Stimulated activated CD8-positive, alpha-beta memory T cell treated with anti-CD3 and anti-CD28 coated beads, Interleukin-7, amount 100 ng/mL, for 4 hours (primary cell): ENCODE results near the gene L3MBTL4.

ENCODE experiments used
- DNase-seq, 2 donors: peaks; one replicate each; pipeline ENCODE4 v3.0.0-alpha.2; 2020; ENCODE audit warnings: low read depth in 2 of 2

Gene L3MBTL4

DNA sequence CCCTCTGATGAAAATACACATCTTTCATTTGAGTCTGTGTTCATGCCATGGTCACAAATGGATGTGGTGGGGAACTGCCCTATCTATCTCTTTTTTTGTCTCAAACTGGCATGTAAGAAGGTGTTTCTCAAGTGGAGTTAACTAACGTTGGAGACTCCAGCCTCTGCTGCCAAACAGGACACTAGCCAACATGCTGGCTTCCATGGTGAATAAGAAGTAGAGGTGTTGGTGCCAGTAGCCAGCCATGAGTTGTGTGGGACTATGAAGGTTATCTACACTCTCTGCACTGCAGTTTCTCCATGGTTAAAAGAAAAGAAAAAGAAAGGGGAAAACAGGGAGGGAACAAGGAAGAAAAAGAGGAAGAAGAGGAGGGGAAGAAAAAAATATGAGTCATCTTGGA is 370.4 kb downstream of the L3MBTL4 start:
- DNase-seq = no peak

DNA sequence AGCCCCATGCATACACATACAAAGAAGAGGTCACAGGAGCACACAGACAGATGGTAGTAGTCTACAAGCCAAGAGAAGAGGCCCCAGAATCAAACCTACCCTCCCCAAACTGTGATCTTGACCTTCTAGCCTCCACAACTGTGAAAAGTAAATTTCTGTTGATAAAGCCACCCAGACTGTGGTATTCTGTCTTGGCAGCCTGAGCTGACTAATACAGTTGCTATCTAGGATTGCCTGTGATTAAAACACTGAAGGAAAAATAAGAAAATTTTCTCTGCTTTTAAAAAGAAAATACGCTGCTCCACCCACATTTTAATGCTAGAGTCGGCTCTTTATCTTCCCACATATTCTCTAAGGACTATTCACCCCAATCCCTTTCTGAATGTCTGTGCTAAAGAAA is 375.7 kb downstream of the L3MBTL4 start:
- no peak for DNase-seq

DNA sequence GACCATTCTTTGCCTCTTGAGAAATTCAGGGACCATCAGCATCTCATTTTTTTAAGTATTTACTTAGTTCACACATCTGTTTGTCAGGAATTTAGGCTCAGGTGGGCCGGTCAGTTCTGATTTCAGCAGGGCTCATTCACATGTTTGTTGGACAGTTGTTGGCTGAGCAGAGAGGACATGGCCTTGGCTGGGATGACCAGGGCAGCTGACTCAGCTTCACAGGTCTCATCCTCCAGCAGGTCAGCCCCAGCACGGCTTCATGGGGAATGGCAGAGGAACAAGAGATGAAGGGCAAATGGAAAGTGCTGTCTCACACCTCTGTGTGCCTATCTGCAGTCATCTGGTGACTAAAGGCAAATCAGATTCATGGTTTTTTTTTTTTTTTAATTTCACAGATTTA is 383.3 kb downstream of the L3MBTL4 start:
- DNase-seq = no peak

DNA sequence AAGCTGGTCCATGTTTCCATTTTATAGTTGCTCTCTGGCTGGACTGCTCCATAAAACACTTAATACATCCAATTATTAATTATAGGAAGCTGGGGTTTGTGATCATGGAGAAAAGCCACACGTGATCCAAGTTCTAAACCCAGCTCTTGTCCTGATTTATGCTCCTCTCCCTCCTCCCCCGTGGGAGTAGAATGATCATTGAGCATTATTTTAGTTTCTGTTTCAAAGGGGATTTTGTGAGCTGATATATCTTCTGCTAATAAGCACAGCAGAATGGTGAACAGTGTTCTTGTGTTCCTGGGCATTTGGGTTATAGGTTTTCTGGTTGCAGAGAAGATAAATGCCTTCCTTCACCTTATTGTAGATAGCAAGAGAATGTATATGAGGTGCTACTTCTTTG is 383.7 kb downstream of the L3MBTL4 start:
- no peak for DNase-seq

DNA sequence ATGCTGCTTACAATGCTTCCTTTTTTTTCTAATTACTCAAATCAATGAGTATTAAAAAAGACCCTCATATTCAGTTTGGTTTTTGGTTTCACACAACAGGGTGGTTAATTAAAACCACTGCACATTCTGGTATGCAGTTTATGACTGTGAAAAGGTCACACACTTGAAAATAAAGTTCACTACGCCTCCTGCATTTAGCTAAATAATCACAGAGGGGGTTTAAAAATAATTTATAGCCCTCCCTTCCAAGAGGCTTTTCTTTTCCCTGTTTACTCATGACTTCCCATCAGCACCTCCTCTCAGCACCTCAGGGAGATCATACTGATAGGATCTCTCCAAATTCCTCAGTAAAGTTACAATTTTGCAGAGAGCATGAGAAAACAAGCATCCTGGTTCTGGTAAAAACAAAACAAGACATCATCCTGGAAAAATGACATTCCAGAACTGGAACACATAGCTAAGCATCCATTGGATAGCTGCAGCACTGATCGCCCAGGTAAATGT is 389.9 kb downstream of the L3MBTL4 start:
- DNase-seq = no peak

- no peak for DNase-seq
Measured at GRCh38 chr18:6023551-6023950, 391.2 kb downstream of the L3MBTL4 start.

DNA sequence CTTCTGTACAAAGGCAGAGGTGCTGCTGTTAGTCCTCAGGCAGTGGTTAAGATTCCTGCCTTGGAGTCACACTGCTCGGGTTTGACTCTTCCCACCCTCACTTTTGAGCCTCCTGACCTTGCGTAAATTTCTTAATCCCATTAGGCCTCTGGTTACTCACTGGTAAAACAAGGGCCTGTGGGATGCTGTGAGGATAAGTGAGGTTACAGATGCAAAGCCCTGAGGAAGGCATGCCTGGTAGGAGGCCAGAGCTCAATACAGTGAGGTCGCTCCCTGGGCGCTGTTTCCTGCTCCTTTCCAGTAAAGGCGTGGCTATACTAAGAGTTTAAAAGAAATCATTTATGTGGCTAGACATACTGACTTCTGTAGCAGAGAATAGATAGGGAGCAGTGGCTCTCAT is 391.9 kb downstream of the L3MBTL4 start:
- DNase-seq = no peak

- no peak for DNase-seq
Measured at GRCh38 chr18:6022074-6022444, 392.7 kb downstream of the L3MBTL4 start.

GRCh38 chr18:6021306-6022073 is 393.2 kb downstream of the L3MBTL4 start:
- DNase-seq = no peak

- DNase-seq = no peak
Measured at GRCh38 chr18:6018671-6019070, 396.0 kb downstream of the L3MBTL4 start.

GRCh38 chr18:6017171-6017570 is 397.5 kb downstream of the L3MBTL4 start:
- no peak for DNase-seq

GRCh38 chr18:6015364-6015763 is 399.3 kb downstream of the L3MBTL4 start:
- DNase-seq = no peak

GRCh38 chr18:6013171-6013810 is 401.4 kb downstream of the L3MBTL4 start:
- no peak for DNase-seq

DNA sequence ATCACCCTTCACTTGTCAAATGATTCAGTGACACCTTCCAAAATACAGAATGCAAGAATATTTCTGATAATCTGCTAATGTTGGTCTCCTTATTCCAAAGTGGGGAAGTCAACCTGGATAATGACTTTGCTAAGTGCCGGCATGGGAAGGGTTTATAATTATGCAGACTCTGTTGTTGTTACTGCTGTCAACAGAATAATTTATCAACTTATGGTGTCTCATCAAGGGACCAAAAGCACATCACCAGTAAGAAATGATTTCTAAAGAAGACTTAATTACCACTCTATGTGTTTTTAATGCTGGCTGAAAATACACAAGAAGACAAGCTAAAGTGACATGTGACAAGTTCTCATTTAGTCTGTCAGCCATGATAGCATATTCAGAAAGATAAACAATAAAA is 403.8 kb downstream of the L3MBTL4 start:
- no peak for DNase-seq

GRCh38 chr18:6010284-6010683 is 404.4 kb downstream of the L3MBTL4 start:
- no peak for DNase-seq

DNA sequence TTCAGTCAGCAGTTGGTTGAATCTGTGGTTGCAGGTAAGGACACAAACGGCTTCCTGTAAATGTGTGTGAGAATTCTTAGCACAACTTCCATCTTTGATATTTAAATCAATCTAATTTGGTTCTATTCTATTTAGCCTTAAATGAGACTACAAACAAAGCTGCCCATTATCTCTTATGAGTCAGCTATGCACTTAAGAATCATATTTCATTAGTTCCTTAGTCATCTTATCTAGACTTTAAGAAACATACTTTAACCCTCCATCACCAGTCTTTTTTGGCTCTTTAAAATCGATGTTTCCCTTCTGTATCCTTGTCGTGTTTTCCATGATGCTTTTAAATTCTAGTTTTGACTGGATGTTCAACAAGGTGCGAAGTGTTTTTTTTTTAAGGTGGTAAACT is 405.0 kb downstream of the L3MBTL4 start:
- DNase-seq = no peak

- no peak for DNase-seq
Measured at GRCh38 chr18:6004683-6005082, 410.0 kb downstream of the L3MBTL4 start.

GRCh38 chr18:6004119-6004518 is 410.6 kb downstream of the L3MBTL4 start:
- DNase-seq = no peak

- no peak for DNase-seq
Measured at GRCh38 chr18:6001867-6002266, 412.8 kb downstream of the L3MBTL4 start.

GRCh38 chr18:5998907-5999306 is 415.8 kb downstream of the L3MBTL4 start:
- no peak for DNase-seq

DNA sequence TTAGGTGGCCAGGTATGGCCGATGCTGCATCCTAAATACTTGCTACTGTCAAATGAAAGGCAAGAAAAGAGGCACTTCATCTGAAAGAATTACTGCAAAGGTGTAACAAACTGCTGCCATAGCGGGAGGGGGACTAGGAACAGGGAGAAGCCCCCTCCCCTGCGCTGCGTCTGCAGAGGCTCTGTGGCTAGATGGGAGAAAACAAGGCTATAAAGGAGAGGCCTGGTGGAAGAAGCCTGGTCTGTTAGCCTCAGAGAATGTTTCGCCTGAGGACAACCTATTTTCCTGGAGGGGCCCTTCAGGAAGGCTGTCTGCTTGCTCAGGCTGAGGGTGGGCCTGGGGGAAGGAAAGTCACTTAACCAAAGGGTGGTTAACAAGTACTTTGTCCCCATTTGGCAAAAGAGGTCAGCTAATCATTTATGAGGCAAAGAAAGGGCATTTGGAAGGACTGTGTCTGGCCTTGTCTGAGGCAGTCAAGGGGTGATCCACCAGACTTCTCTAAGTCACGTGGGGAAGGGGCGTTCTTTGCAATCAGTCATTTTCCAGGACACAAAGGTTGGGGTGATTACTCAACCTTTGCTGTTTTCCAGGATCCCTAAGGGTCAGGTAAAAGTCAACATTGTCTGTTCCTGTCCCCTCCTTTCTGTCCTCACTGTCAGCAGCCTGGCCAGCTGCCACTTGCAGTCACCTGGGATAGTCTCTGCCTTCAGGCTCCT is 416.4 kb downstream of the L3MBTL4 start:
- DNase-seq = no peak

DNA sequence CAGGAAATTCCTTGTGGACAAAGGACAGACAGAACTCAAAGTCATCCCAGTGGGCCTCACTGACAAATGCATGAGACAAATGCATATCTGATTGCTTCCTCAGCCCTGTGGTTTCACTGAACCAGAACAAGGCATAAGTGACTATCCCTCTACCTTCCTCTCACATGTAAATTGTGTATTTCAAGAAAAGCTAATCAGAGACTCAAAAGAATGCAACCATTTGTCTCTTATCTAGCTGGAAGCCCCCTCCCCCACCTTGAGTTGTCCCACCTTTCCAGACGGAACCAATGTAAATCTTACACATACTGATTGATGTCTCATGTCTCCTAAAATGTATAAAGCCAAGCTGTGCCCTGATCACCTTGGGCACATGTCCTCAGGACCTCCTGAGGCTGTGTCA is 417.4 kb downstream of the L3MBTL4 start:
- DNase-seq = no peak

GRCh38 chr18:5995626-5996025 is 419.1 kb downstream of the L3MBTL4 start:
- no peak for DNase-seq
